ENCODE data around the gene LOXHD1.

- TF ChIP-seq CTCF (IDR thresholded peaks at IDR 0.05; ENCODE audit: borderline replicate concordance, extremely low read depth, low read length, poor library complexity, severe bottlenecking) (no peak), EZH2 (IDR thresholded peaks at IDR 0.05; ENCODE audit: borderline replicate concordance, low read depth, low read length, severe bottlenecking) (no peak)
Measured at GRCh38 chr18:46678785-46679399, 21.9 kb upstream of the LOXHD1 start.
